T-helper 17 cell (primary cell): Measurements from ENCODE around the gene RUNDC1. TPM values are rescaled to one million over a fixed set of nuclear protein-coding genes. Genes with fewer than 3 reads are reported as not detected.
"Not testable (repeated sequence)": the region's sequence is repeated elsewhere in the genome, so short reads cannot be mapped to it uniquely, and the experiment has no call there.

Source experiments
- ATAC-seq: fragments of 150-1000 bp; cut with Tn5 transposase; 2 replicates; pipeline ENCODE4 v1.10.0; 2021; ENCODE audit warnings: mild to moderate bottlenecking, moderate library complexity
- DNase-seq, 3 donors: peaks; one replicate each; pipeline versions ENCODE4 v3.0.0 to v3.0.0-alpha.2; 2020 to 2021
- H3K9me3 ChIP-seq: one replicate; pipeline ENCODE4 v1.7.0; 2013; ENCODE audit warnings: low read length, mild to moderate bottlenecking; ENCODE audit not compliant: control insufficient read depth, poor library complexity, severe bottlenecking
- H3K27ac Mint-ChIP-seq: one replicate; pipeline ENCODE4 v1.8.0; 2022; ENCODE audit warnings: mild to moderate bottlenecking, moderate library complexity, mixed read lengths
- H3K27me3 Mint-ChIP-seq: one replicate; pipeline ENCODE4 v1.8.0; 2022; ENCODE audit warnings: mixed read lengths
- H3K36me3 Mint-ChIP-seq: one replicate; pipeline ENCODE4 v1.8.0; 2022; ENCODE audit warnings: low read depth, mixed read lengths
- H3K4me1 Mint-ChIP-seq: one replicate; pipeline ENCODE4 v1.8.0; 2022; ENCODE audit warnings: mild to moderate bottlenecking, mixed read lengths
- H3K4me3 Mint-ChIP-seq: one replicate; pipeline ENCODE4 v1.8.0; 2022; ENCODE audit warnings: mild to moderate bottlenecking, moderate library complexity, mixed read lengths
- total RNA-seq, 4 donors: library from RNA in 2 of 4; stranded (reverse) in 2 of 4; gene quantifications; one replicate each; pipeline ENCODE4 v1.2.3 and lab custom pipeline; 2022 to 2026

Gene RUNDC1
- total RNA-seq, 2 donors from 2014 or later, result 15.6 to 16.6 TPM

- H3K9me3 ChIP-seq, result no peaks in the 10 kb centered on the region
- H3K27me3 Mint-ChIP-seq, result no peaks in the 10 kb centered on the region
- H3K36me3 Mint-ChIP-seq, result no peaks in the 10 kb centered on the region
- ATAC-seq (no peak), DNase-seq (no peak)
- H3K4me3 Mint-ChIP-seq, result peak overlapping the region; percentile 93
- H3K27ac Mint-ChIP-seq, result peak overlapping the region; percentile 99
- peaks cover 19% of the 10 kb centered on the region for H3K4me1 Mint-ChIP-seq
Observed at GRCh38 chr17:42999003-42999525, 18.7 kb downstream of the RUNDC1 start.

GRCh38 chr17:43000894-43001293, 20.5 kb downstream of the RUNDC1 start:
- ATAC-seq, H3K9me3 ChIP-seq, H3K27me3 Mint-ChIP-seq, H3K36me3 Mint-ChIP-seq, H3K4me3 Mint-ChIP-seq, DNase-seq: not testable (repeated sequence)
- H3K4me1 Mint-ChIP-seq, result peaks cover 19% of the 10 kb centered on the region
- H3K27ac Mint-ChIP-seq, result peak overlapping the region; percentile 99

GRCh38 chr17:43003542-43004172, 23.3 kb downstream of the RUNDC1 start:
- Mint-ChIP-seq H3K4me3 (no peak overlapping the region), H3K36me3 (no peaks in the 10 kb centered on the region), H3K27ac (peak overlapping the region; percentile 71), H3K4me1 (peaks cover 21% of the 10 kb centered on the region), H3K27me3 (no peaks in the 10 kb centered on the region)
- no peaks in the 10 kb centered on the region for H3K9me3 ChIP-seq
- ATAC-seq (no peak), DNase-seq (no peak)

- no peaks in the 10 kb centered on the region for H3K9me3 ChIP-seq
- H3K4me3 Mint-ChIP-seq, result peak within 1 kb of the TSS; percentile 99
- DNase-seq (peak; percentile 63 to 73 (median 71)), ATAC-seq (peak; percentile 98)
- no peaks in the 10 kb centered on the region for H3K27me3 Mint-ChIP-seq
- H3K4me1 Mint-ChIP-seq, result peaks cover 17% of the 10 kb centered on the region
- no peaks in the 10 kb centered on the region for H3K36me3 Mint-ChIP-seq
- peak within 1 kb of the TSS; percentile 96 for H3K27ac Mint-ChIP-seq
Observed at GRCh38 chr17:43006639-43007551, 26.5 kb downstream of the RUNDC1 start, which contains the start of gene IFI35. Gene IFI35 (plus strand): TSS chr17:43006784. CDS start chr17:43006948, 164 bp downstream.

- DNase-seq (no peak), ATAC-seq (no peak)
- peaks cover 2% of the 10 kb centered on the region for H3K36me3 Mint-ChIP-seq
- no peak overlapping the region for H3K4me3 Mint-ChIP-seq
- no peak overlapping the region for H3K27ac Mint-ChIP-seq
- no peaks in the 10 kb centered on the region for H3K27me3 Mint-ChIP-seq
- H3K4me1 Mint-ChIP-seq, result peaks cover 17% of the 10 kb centered on the region
- no peaks in the 10 kb centered on the region for H3K9me3 ChIP-seq
Observed at GRCh38 chr17:43010667-43011308, 30.4 kb downstream of the RUNDC1 start.

GRCh38 chr17:43011728-43012472, 31.5 kb downstream of the RUNDC1 start:
- Mint-ChIP-seq H3K36me3 (peaks cover 2% of the 10 kb centered on the region), H3K27me3 (no peaks in the 10 kb centered on the region), H3K4me3 (no peak overlapping the region), H3K27ac (no peak overlapping the region), H3K4me1 (peaks cover 11% of the 10 kb centered on the region)
- DNase-seq (no peak), ATAC-seq (no peak)
- H3K9me3 ChIP-seq, result no peaks in the 10 kb centered on the region

- no peak for ATAC-seq
- Mint-ChIP-seq H3K4me1 (peaks cover 14% of the 10 kb centered on the region), H3K36me3 (peaks cover 2% of the 10 kb centered on the region), H3K27ac (peak overlapping the region; percentile 45), H3K27me3 (no peaks in the 10 kb centered on the region), H3K4me3 (no peak overlapping the region)
- H3K9me3 ChIP-seq, result no peaks in the 10 kb centered on the region
- DNase-seq, result no peak
Observed at GRCh38 chr17:43013296-43013695, 32.9 kb downstream of the RUNDC1 start.

- H3K9me3 ChIP-seq, result no peaks in the 10 kb centered on the region
- peaks cover 2% of the 10 kb centered on the region for H3K36me3 Mint-ChIP-seq
- peaks cover 21% of the 10 kb centered on the region for H3K4me1 Mint-ChIP-seq
- peak overlapping the region; percentile 84 for H3K27ac Mint-ChIP-seq
- H3K4me3 Mint-ChIP-seq, result no peak overlapping the region
- H3K27me3 Mint-ChIP-seq, result no peaks in the 10 kb centered on the region
- DNase-seq (no peak), ATAC-seq (no peak)
Observed at GRCh38 chr17:43014020-43014648, 33.8 kb downstream of the RUNDC1 start.

- DNase-seq (no peak), ATAC-seq (no peak)
- H3K4me1 Mint-ChIP-seq, result peaks cover 27% of the 10 kb centered on the region
- H3K36me3 Mint-ChIP-seq, result peaks cover 2% of the 10 kb centered on the region
- no peaks in the 10 kb centered on the region for H3K9me3 ChIP-seq
- H3K27ac Mint-ChIP-seq, result peak overlapping the region; percentile 84
- no peak overlapping the region for H3K4me3 Mint-ChIP-seq
- H3K27me3 Mint-ChIP-seq, result no peaks in the 10 kb centered on the region
Observed at GRCh38 chr17:43014649-43015542, 34.5 kb downstream of the RUNDC1 start.

GRCh38 chr17:43015579-43015978, 35.2 kb downstream of the RUNDC1 start:
- Mint-ChIP-seq H3K4me3 (no peak overlapping the region), H3K27me3 (no peaks in the 10 kb centered on the region), H3K36me3 (peaks cover 2% of the 10 kb centered on the region), H3K27ac (peak overlapping the region; percentile 84), H3K4me1 (peaks cover 27% of the 10 kb centered on the region)
- no peak for ATAC-seq
- H3K9me3 ChIP-seq, result no peaks in the 10 kb centered on the region
- no peak for DNase-seq

- peak overlapping the region; percentile 29 for H3K27ac Mint-ChIP-seq
- H3K36me3 Mint-ChIP-seq, result peaks cover 2% of the 10 kb centered on the region
- H3K9me3 ChIP-seq, result no peaks in the 10 kb centered on the region
- peak overlapping the region; percentile 21 for H3K4me3 Mint-ChIP-seq
- ATAC-seq (no peak), DNase-seq (no peak)
- H3K4me1 Mint-ChIP-seq, result peaks cover 30% of the 10 kb centered on the region
- no peaks in the 10 kb centered on the region for H3K27me3 Mint-ChIP-seq
Observed at GRCh38 chr17:43016216-43016615, 35.9 kb downstream of the RUNDC1 start.
